Esophagus muscularis mucosa (tissue), 4 donors: Measurements from ENCODE around the gene SYT9. TPM values are rescaled to one million over a fixed set of nuclear protein-coding genes. Genes with fewer than 3 reads are reported as not detected.
A peak's percentile ranks its signal among the peaks of the same experiment; 100 is the strongest.

ENCODE experiments used
- DNase-seq: peaks from one replicate; pipeline ENCODE4 v3.0.0-alpha.2; 2017; ENCODE audit errors: extremely low spot score
- H3K27ac ChIP-seq, 4 donors: fragments of 200-600 bp; sonication (generic); replicated peaks in 1 of 4; 1 replicate in 3 of 4; 2 replicates in 1 of 4; pipeline ENCODE4 v1.5.1; 2016 to 2019; ENCODE audit warnings: mild to moderate bottlenecking in 1 of 4
- H3K27me3 ChIP-seq, 4 donors: fragments of 200-600 bp; sonication (generic); one replicate each; pipeline versions ENCODE4 v1.5.1 to v1.6.0; 2016 to 2019
- H3K36me3 ChIP-seq, 4 donors: fragments of 200-600 bp; sonication (generic); one replicate each; pipeline ENCODE4 v1.5.1; 2016 to 2019
- H3K4me1 ChIP-seq, 4 donors: fragments of 200-600 bp; sonication (generic); one replicate each; pipeline ENCODE4 v1.5.1; 2016 to 2019
- H3K4me3 ChIP-seq, 4 donors: fragments of 200-600 bp; sonication (generic); 1 replicate in 2 of 4; 2 replicates in 2 of 4; pipeline ENCODE4 v1.5.1; 2016 to 2019; ENCODE audit warnings: mild to moderate bottlenecking in 4 of 4, moderate library complexity in 1 of 4
- H3K9me3 ChIP-seq, 4 donors: fragments of 200-600 bp; sonication (generic); 1 replicate in 3 of 4; 2 replicates in 1 of 4; pipeline ENCODE4 v1.5.1; 2016 to 2019
- EP300 ChIP-seq: sonication (generic); formaldehyde crosslinking; IDR thresholded peaks from one replicate; pipeline ENCODE4 v1.6.1; 2017; ENCODE audit warnings: antibody characterized with exemption
- POLR2A ChIP-seq: fragments of 450-650 bp; IDR thresholded peaks from one replicate; pipeline ENCODE4 v1.6.1; 2017; ENCODE audit warnings: antibody characterized with exemption, moderate library complexity, mild to moderate bottlenecking, low read depth
- POLR2AphosphoS5 ChIP-seq, 2 donors: sonication (generic); formaldehyde crosslinking; IDR thresholded peaks; one replicate each; pipeline ENCODE4 v1.6.1; 2017; ENCODE audit warnings: antibody characterized with exemption in 2 of 2
- WGBS: methylation state at CpG from one replicate; pipeline ENCODE4 v1.1.5; 2018; 5-methylcytosine and 5-hydroxymethylcytosine counted together
- intact Hi-C: fragments of 100-400 bp; cut with DNase I; formaldehyde crosslinking; loops from one replicate; pipeline ENCODE4 v1.15.1; 2023
- total RNA-seq, 4 donors: library from RNA; depleted of rRNA; stranded (reverse); fragments of >200 nt; gene quantifications; one replicate each; pipeline versions ENCODE4 v1.1.0 to v1.2.1, GENCODE V29; 2016
- TF ChIP-seq, protein P1 (sequence below), 3 experiments: fragments of 200-600 bp in 2 of 3; fragments of 450-650 bp in 1 of 3; sonication (generic) in 2 of 3; IDR thresholded peaks; one replicate each; pipeline ENCODE4 v1.5.1; 2017 to 2019; ENCODE audit warnings: antibody characterized with exemption in 3 of 3, mild to moderate bottlenecking in 2 of 3, moderate library complexity in 1 of 3

Gene SYT9
- total RNA-seq, 4 donors from 2014 or later = 0.13 to 0.33 (median 0.29) TPM; not detected in 1

DNA sequence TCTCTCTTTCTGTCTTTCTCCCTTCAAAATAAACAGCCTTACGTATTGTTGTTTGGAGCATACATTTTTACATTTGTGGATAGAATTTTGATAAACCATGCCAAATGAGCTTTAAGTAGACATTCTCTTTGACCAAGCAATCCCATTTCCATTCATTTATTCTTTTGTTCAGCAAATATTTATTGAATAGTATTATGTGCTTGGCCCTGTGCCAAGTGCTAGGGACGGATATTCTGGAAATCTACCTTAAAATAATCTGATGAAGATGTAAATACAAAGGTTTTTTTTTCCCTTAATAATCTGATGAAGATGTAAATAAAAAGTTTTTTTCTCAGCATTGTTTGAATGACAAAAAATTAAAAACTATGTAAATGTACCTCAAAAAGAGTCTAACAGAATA, 235.7 kb downstream of the SYT9 start:
- TF ChIP-seq EP300 = no peak
- TF ChIP-seq, protein P1, sequence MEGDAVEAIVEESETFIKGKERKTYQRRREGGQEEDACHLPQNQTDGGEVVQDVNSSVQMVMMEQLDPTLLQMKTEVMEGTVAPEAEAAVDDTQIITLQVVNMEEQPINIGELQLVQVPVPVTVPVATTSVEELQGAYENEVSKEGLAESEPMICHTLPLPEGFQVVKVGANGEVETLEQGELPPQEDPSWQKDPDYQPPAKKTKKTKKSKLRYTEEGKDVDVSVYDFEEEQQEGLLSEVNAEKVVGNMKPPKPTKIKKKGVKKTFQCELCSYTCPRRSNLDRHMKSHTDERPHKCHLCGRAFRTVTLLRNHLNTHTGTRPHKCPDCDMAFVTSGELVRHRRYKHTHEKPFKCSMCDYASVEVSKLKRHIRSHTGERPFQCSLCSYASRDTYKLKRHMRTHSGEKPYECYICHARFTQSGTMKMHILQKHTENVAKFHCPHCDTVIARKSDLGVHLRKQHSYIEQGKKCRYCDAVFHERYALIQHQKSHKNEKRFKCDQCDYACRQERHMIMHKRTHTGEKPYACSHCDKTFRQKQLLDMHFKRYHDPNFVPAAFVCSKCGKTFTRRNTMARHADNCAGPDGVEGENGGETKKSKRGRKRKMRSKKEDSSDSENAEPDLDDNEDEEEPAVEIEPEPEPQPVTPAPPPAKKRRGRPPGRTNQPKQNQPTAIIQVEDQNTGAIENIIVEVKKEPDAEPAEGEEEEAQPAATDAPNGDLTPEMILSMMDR (IDR thresholded peaks at IDR 0.05) = no peak
- no peak for TF ChIP-seq POLR2A
- no peak for TF ChIP-seq POLR2AphosphoS5 (IDR thresholded peaks at IDR 0.05)
- Histone ChIP-seq H3K27ac (no peak overlapping the region), H3K27me3 (peaks cover 0 to 3% (median 0%) of the 10 kb centered on the region in 4 donors), H3K4me1 (peaks cover 0 to 7% (median 2%) of the 10 kb centered on the region in 4 donors), H3K4me3 (peak overlapping the region in 2 of 4 donors; percentile 44 to 51), H3K9me3 (no peaks in the 10 kb centered on the region), H3K36me3 (peaks cover 0 to 7% (median 0%) of the 10 kb centered on the region in 4 donors)
- WGBS = 43% methylated on average over 2 of the region's 2 CpGs
- intact Hi-C loops = no loop called here
- DNase-seq = no peak

- Histone ChIP-seq H3K4me1 (peaks cover 0 to 7% (median 2%) of the 10 kb centered on the region in 4 donors), H3K36me3 (peaks cover 0 to 7% (median 0%) of the 10 kb centered on the region in 4 donors), H3K9me3 (no peaks in the 10 kb centered on the region), H3K27ac (no peak overlapping the region), H3K4me3 (no peak overlapping the region), H3K27me3 (peaks cover 0 to 3% (median 0%) of the 10 kb centered on the region in 4 donors)
- intact Hi-C loops = no loop called here
- WGBS = 100% methylated on average over 1 of the region's 1 CpG
- no peak for DNase-seq
- TF ChIP-seq EP300 (no peak), POLR2AphosphoS5 (IDR thresholded peaks at IDR 0.05) (no peak), POLR2A (no peak)
- TF ChIP-seq, protein P1 (IDR thresholded peaks at IDR 0.05) = no peak
These were observed 237.0 kb downstream of the SYT9 start for GRCh38 chr11:7488681-7489080.

GRCh38 chr11:7489376-7489775, 237.7 kb downstream of the SYT9 start:
- Histone ChIP-seq H3K27ac (no peak overlapping the region), H3K27me3 (peaks cover 0 to 3% (median 0%) of the 10 kb centered on the region in 4 donors), H3K4me1 (peaks cover 0 to 6% (median 2%) of the 10 kb centered on the region in 4 donors), H3K36me3 (peaks cover 0 to 7% (median 0%) of the 10 kb centered on the region in 4 donors), H3K4me3 (no peak overlapping the region), H3K9me3 (no peaks in the 10 kb centered on the region)
- intact Hi-C loops = no loop called here
- 83% methylated on average over 2 of the region's 2 CpGs for WGBS
- TF ChIP-seq, protein P1 (IDR thresholded peaks at IDR 0.05) = no peak
- TF ChIP-seq EP300 (no peak), POLR2AphosphoS5 (IDR thresholded peaks at IDR 0.05) (no peak), POLR2A (no peak)
- DNase-seq = no peak

GRCh38 chr11:7490054-7490453, 238.3 kb downstream of the SYT9 start:
- H3K4me3 ChIP-seq = no peak overlapping the region
- peaks cover 0 to 7% (median 0%) of the 10 kb centered on the region in 4 donors for H3K36me3 ChIP-seq
- intact Hi-C loops = no loop called here
- peak overlapping the region in 1 of 4 donors; percentile 1 for H3K27ac ChIP-seq
- TF ChIP-seq, protein P1 (IDR thresholded peaks at IDR 0.05) = no peak
- TF ChIP-seq POLR2A (no peak), POLR2AphosphoS5 (IDR thresholded peaks at IDR 0.05) (peak in 1 of 2 donors; percentile 36), EP300 (no peak)
- WGBS = 82% methylated on average over 4 of the region's 4 CpGs
- H3K9me3 ChIP-seq = no peaks in the 10 kb centered on the region
- H3K4me1 ChIP-seq = peaks cover 0 to 5% (median 0%) of the 10 kb centered on the region in 4 donors
- DNase-seq = peak; percentile 90
- peaks cover 0 to 3% (median 0%) of the 10 kb centered on the region in 4 donors for H3K27me3 ChIP-seq

GRCh38 chr11:7490535-7490934, 238.8 kb downstream of the SYT9 start:
- TF ChIP-seq POLR2A (no peak), EP300 (no peak), POLR2AphosphoS5 (IDR thresholded peaks at IDR 0.05) (no peak)
- TF ChIP-seq, protein P1 (IDR thresholded peaks at IDR 0.05) = no peak
- no peak for DNase-seq
- H3K4me1 ChIP-seq = peaks cover 0 to 5% (median 0%) of the 10 kb centered on the region in 4 donors
- H3K36me3 ChIP-seq = peaks cover 0 to 7% (median 0%) of the 10 kb centered on the region in 4 donors
- no peaks in the 10 kb centered on the region for H3K9me3 ChIP-seq
- H3K27ac ChIP-seq = peak overlapping the region in 1 of 4 donors; percentile 1
- no peak overlapping the region for H3K4me3 ChIP-seq
- 73% methylated on average over 1 of the region's 1 CpG for WGBS
- peaks cover 0 to 3% (median 0%) of the 10 kb centered on the region in 4 donors for H3K27me3 ChIP-seq
- intact Hi-C loops = no loop called here
